Suprapubic skin (tissue), 3 donors: ENCODE data around the gene CRY2.

Experiments
- CTCF ChIP-seq, 2 donors: fragments of 200-600 bp in 1 of 2; fragments of 450-650 bp in 1 of 2; sonication (generic) in 1 of 2; IDR thresholded peaks; one replicate each; pipeline ENCODE4 v1.5.1; 2016 to 2019; ENCODE audit warnings: antibody characterized with exemption in 2 of 2, mild to moderate bottlenecking in 1 of 2, moderate library complexity in 1 of 2
- EP300 ChIP-seq: sonication (generic); formaldehyde crosslinking; IDR thresholded peaks from one replicate; pipeline ENCODE4 v1.6.1; 2017; ENCODE audit warnings: antibody characterized with exemption
- POLR2A ChIP-seq, 2 donors: fragments of 450-650 bp; IDR thresholded peaks; one replicate each; pipeline ENCODE4 v1.6.1; 2017; ENCODE audit warnings: antibody characterized with exemption in 2 of 2, mild to moderate bottlenecking in 2 of 2, moderate library complexity in 2 of 2

GRCh38 chr11:45924036-45924915 lies 77.0 kb downstream of the CRY2 start:
- TF ChIP-seq CTCF (IDR thresholded peaks at IDR 0.05) (no peak), POLR2A (IDR thresholded peaks at IDR 0.05) (no peak), EP300 (no peak)
